Measurements from ENCODE around the gene ASPHD2.
A peak's percentile ranks its signal among the peaks of the same experiment; 100 is the strongest.

ASPHD2 gene

GRCh38 chr22:26479043-26479791, 50.2 kb downstream of the ASPHD2 start:
- DNase-seq, result no peak

- DNase-seq, result peak; percentile 47
Measured at GRCh38 chr22:26479792-26480610, 50.9 kb downstream of the ASPHD2 start.

- DNase-seq, result no peak
Measured at GRCh38 chr22:26480611-26480932, 51.5 kb downstream of the ASPHD2 start.

GRCh38 chr22:26481112-26481693, 52.1 kb downstream of the ASPHD2 start:
- no peak for DNase-seq

GRCh38 chr22:26481694-26482093, 52.6 kb downstream of the ASPHD2 start:
- peak; percentile 56 for DNase-seq

- DNase-seq, result no peak
Measured at GRCh38 chr22:26482161-26482560, 53.1 kb downstream of the ASPHD2 start.

DNA sequence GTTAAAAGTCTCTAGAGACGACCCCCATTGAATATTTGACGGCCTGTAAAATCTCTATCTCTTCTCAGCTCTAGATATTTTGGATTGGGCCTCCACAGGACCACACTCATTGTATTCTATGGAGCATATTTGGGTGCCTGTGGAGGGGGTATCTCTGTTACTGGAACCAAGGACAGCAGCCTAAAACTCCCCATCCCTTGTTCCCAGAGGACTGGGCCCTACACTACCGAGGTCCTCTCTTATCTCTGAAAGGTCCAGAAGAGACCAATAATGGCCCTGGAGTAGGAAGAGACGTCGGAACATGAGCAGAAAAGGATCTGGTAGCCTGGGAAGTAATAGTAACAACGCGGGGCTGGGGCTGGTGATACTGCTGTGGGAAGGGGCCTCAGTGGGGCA, 54.0 kb downstream of the ASPHD2 start:
- DNase-seq, result no peak

DNA sequence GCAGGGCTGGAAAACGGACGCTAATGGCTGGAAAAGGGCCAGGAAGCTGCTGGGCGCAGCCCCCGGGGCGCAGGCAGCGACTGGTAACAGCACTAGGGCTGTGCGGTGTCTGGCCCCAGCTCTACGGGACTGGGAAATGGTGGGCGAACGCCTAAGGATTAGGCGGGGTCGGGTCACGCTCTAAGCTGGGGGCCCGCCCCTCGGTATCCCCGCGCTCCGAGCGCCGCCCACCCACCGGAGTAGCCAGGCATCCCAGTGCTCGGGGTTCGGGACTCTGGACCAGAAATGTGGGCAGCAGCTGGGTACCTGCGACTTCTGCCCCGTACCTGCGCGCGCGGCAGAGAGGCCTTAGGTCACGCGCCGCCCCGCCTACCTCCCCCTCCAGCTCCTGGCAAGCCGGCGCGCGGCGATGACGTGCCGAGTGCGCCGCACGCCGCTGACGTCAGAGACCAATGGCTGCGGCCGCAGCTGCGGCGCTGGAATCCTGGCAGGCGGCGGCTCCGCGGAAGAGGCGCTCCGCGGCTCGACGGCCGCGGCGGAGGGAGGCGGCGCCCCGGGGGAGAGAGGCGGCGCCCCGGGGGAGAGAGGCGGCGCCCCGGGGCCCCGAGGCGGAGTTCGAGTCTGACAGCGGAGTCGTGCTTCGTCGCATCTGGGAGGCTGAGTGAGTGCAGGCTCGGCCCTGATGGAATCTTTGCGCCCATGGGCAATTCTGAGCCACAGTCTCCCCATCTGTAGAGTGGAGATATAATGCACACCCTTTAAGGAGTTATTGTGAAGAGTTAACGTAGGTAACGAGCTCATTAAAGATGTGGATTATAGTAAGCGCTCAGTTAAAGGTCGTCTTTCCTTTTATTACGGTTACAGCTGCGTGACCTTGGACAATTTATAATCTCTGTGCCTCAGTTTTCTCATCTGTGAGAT, 54.6 kb downstream of the ASPHD2 start, which contains the start of the genes HPS4 and SRRD:
TSS of gene HPS4 (minus strand) at position 345 of the 921 bp plus-strand sequence. CDS start 2,021 bp downstream, outside the sequence.
TSS of gene SRRD (plus strand) at position 439 of the 921 bp plus-strand sequence. CDS start at position 453, 14 bp downstream.
- peak; percentile 94 for DNase-seq

- DNase-seq, result no peak
Measured at GRCh38 chr22:26484360-26484706, 55.3 kb downstream of the ASPHD2 start.

DNA sequence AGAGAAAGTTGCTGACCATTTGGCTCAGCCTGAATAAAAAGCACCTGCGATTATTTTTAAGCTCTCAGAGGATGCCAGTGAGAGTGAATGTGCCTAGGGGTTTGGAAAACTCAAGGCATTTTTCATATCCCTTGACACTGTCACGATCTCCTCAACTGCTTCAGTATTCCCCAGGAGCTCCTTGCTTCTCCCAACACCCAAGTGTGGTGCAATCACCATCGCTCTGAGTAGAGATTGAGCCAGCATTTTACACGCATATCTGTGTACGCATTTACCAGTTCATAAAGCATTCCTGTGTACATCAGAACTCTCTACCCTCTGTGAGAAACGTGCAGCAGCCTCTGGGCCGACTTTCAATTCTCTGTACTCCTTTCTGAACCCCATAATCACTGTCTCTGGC, 56.0 kb downstream of the ASPHD2 start:
- no peak for DNase-seq

DNA sequence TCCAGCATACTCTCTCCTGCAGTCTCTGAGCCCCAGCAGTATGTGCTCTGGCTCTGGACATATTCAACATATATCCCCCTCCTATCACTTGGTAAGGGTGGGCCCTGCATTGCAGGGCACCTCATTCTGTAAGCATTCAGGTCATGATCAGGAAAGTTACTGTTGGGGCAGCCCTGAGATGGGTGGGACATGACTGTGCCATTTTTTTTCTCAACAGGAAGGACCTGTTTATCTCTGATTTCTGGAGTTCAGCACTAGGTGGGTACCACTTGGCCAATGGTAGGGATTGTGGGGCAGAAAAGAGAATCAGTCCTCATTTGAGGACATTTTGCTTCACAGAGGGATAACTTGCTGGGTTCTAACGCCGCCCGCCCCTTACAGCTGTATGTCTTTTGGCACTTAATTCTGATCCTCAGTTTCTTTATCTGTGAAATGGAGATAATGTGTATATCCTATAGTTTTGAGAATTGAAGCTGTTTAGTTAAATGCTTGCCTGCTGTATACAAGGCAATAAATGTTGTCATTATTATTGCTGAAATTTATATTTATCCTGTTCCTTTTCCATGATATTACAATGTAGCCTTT, 56.8 kb downstream of the ASPHD2 start:
- no peak for DNase-seq

- no peak for DNase-seq
Measured at GRCh38 chr22:26486394-26486793, 57.3 kb downstream of the ASPHD2 start.

DNA sequence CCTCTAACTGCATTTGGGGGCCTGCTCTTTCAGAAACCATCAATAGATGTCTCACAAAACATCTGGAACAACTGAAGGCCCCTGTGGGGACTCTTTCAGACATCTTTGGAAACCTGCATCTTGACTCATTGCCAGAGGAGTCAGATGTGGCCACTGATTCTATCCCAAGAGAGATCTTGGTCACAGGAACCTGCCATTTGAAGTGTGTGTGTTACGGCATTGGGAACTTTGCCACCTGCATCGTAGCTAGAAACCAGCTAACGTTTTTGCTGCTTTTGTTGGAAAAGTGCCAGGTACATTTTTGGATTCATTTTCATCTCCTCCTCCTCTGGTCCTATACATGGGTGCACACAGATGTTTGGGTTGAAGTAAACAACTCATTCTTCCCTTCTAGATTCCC, 58.9 kb downstream of the ASPHD2 start:
- no peak for DNase-seq

- no peak for DNase-seq
Measured at GRCh38 chr22:26489447-26490036, 60.5 kb downstream of the ASPHD2 start.

DNA sequence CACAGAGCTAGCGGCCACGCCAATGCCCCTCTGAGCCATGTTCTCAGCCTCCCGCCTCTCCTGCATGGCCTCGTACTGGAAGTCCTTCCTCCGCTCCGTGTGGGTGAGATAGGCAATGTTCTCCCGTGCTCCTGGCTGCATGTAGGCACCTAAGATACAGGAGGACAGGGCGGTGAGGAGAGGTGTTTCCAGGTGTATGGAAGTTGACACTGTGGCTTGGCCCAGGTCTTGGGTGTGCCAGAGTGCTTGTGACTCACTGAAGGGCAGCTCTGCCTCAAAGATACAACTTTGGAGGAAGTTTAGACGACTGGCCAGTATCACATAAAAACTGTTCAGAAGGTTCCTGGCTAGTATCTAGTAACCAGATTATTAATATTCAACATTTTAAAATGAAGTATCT, 63.2 kb downstream of the ASPHD2 start:
- DNase-seq, result no peak

DNA sequence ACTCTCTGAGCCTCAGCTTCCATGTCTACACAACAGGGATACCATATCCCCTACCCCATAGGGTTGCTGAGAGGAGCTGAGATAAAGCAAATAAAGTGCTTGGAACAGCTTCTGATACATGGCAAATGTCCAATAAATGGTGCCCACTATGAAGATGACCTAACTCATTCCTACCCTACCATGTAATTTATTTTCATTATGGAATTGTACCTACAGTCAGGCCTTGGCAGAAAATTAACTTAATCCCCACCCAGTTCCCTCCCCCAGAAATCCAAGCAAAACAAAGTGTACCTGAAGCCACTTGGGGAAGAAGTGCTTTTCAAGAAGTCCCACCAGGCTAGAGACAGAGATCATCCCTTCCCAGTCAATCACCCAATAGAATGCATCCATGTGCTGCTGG, 65.4 kb downstream of the ASPHD2 start:
- no peak for DNase-seq
